ENCODE data around the gene CCDC102A. TPM values are rescaled to one million over a fixed set of nuclear protein-coding genes. Genes with fewer than 3 reads are reported as not detected.
"Not testable (repeated sequence)": the region's sequence is repeated elsewhere in the genome, so short reads cannot be mapped to it uniquely, and the experiment has no call there.

The CCDC102A gene
- total and polyA plus RNA-seq, 4 donors: 12.9 to 21.9 (median 14.7) TPM

- ATAC-seq (ENCODE audit: low FRiP score) (no peak), DNase-seq (no peak)
Observed at GRCh38 chr16:57505169-57505568, 31.2 kb downstream of the CCDC102A start.

GRCh38 chr16:57504491-57504890, 31.9 kb downstream of the CCDC102A start:
- Histone ChIP-seq H3K27ac (ENCODE audit: low read depth in 1 of 2, low read length in 2 of 2) (no peak overlapping the region), H3K4me1 (ENCODE audit: control insufficient read depth in 1 of 2, insufficient read depth in 2 of 2, low read length in 2 of 2) (no peaks in the 10 kb centered on the region), H3K4me3 (ENCODE audit: low read length in 2 of 2) (no peak overlapping the region), H3K36me3 (ENCODE audit: control insufficient read depth in 1 of 2, insufficient read depth in 2 of 2, low read length in 1 of 2) (no peaks in the 10 kb centered on the region), H3K9me3 (ENCODE audit: control insufficient read depth, low read length) (no peaks in the 10 kb centered on the region), H3K27me3 (ENCODE audit: control insufficient read depth in 1 of 2, insufficient read depth in 2 of 2, low read length in 1 of 2) (no peaks in the 10 kb centered on the region)
- ATAC-seq (ENCODE audit: low FRiP score): no peak
- no peak for DNase-seq
- WGBS, 2 donors: 83 to 85% methylated on average over 5 of the region's 5 CpGs
- intact Hi-C loops (cut with DNase I): no loop called here

More at GRCh38 chr16:57505169-57505568, 31.2 kb downstream of the CCDC102A start:
- H3K27ac ChIP-seq (ENCODE audit: low read depth in 1 of 2, low read length in 2 of 2): no peak overlapping the region
- WGBS, 2 donors: 81 to 84% methylated on average over 6 of the region's 6 CpGs
- no peaks in the 10 kb centered on the region for H3K27me3 ChIP-seq (ENCODE audit: control insufficient read depth in 1 of 2, insufficient read depth in 2 of 2, low read length in 1 of 2)
- no peaks in the 10 kb centered on the region for H3K4me1 ChIP-seq (ENCODE audit: control insufficient read depth in 1 of 2, insufficient read depth in 2 of 2, low read length in 2 of 2)
- H3K36me3 ChIP-seq (ENCODE audit: control insufficient read depth in 1 of 2, insufficient read depth in 2 of 2, low read length in 1 of 2): no peaks in the 10 kb centered on the region
- intact Hi-C loops (cut with DNase I): no loop called here
- H3K9me3 ChIP-seq (ENCODE audit: control insufficient read depth, low read length): no peaks in the 10 kb centered on the region
- no peak overlapping the region for H3K4me3 ChIP-seq (ENCODE audit: low read length in 2 of 2)

DNA sequence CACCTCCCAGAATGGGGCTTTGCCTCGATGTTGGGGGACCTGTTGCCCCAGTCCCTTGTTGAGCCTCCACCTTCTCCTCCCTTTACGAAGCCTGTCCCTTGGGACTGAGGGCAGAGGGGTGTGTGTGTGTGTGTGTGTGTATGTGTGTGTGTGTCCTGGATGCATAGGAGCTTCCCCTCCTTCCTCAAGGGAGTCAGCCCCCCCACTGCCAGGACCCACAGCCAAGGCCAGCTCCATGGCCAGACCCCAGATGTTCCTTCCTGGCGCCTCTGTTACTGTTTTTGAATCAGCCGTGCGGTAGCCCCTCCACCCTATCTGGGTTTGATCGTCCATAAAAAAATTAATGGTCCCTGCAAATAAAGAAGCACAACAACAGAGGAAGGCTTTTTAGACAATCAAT, 32.4 kb downstream of the CCDC102A start:
- intact Hi-C loops (cut with DNase I): no loop called here
- Histone ChIP-seq H3K27ac (ENCODE audit: low read depth in 1 of 2, low read length in 2 of 2) (no peak overlapping the region), H3K4me3 (ENCODE audit: low read length in 2 of 2) (no peak overlapping the region), H3K4me1 (ENCODE audit: control insufficient read depth in 1 of 2, insufficient read depth in 2 of 2, low read length in 2 of 2) (no peaks in the 10 kb centered on the region), H3K36me3 (ENCODE audit: control insufficient read depth in 1 of 2, insufficient read depth in 2 of 2, low read length in 1 of 2) (no peaks in the 10 kb centered on the region), H3K9me3 (ENCODE audit: control insufficient read depth, low read length) (no peaks in the 10 kb centered on the region), H3K27me3 (ENCODE audit: control insufficient read depth in 1 of 2, insufficient read depth in 2 of 2, low read length in 1 of 2) (no peaks in the 10 kb centered on the region)
- 71 to 75% methylated on average over 6 of the region's 6 CpGs for WGBS, 2 donors
- DNase-seq (no peak), ATAC-seq (ENCODE audit: low FRiP score) (no peak)

DNA sequence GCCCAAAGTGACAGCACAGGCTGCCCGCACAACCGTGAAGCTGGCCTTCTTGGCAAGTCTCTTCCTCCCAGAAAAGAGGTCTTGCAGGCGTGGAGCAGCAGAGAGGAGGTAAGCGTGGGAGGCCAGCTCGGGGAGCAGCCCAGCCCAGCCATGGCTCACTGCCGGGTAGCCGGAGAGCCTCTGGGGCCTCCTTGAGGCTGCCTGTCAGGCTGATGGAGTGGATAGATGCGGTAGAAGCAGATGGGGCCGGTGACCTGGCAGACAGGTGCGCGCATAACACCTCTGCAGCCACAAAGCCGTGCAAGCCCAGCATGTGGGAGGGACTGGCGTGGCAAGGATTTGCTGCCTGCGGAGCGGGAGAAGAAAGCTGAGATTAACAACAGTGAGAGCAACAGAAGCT, 33.0 kb downstream of the CCDC102A start:
- Histone ChIP-seq H3K9me3 (ENCODE audit: control insufficient read depth, low read length) (no peaks in the 10 kb centered on the region), H3K4me1 (ENCODE audit: control insufficient read depth in 1 of 2, insufficient read depth in 2 of 2, low read length in 2 of 2) (no peaks in the 10 kb centered on the region), H3K27me3 (ENCODE audit: control insufficient read depth in 1 of 2, insufficient read depth in 2 of 2, low read length in 1 of 2) (no peaks in the 10 kb centered on the region), H3K36me3 (ENCODE audit: control insufficient read depth in 1 of 2, insufficient read depth in 2 of 2, low read length in 1 of 2) (no peaks in the 10 kb centered on the region), H3K27ac (ENCODE audit: low read depth in 1 of 2, low read length in 2 of 2) (no peak overlapping the region), H3K4me3 (ENCODE audit: low read length in 2 of 2) (no peak overlapping the region)
- ATAC-seq (ENCODE audit: low FRiP score) (no peak), DNase-seq (no peak)
- intact Hi-C loops (cut with DNase I): no loop called here
- WGBS, 2 donors: 68 to 72% methylated on average over 15 of the region's 15 CpGs

DNA sequence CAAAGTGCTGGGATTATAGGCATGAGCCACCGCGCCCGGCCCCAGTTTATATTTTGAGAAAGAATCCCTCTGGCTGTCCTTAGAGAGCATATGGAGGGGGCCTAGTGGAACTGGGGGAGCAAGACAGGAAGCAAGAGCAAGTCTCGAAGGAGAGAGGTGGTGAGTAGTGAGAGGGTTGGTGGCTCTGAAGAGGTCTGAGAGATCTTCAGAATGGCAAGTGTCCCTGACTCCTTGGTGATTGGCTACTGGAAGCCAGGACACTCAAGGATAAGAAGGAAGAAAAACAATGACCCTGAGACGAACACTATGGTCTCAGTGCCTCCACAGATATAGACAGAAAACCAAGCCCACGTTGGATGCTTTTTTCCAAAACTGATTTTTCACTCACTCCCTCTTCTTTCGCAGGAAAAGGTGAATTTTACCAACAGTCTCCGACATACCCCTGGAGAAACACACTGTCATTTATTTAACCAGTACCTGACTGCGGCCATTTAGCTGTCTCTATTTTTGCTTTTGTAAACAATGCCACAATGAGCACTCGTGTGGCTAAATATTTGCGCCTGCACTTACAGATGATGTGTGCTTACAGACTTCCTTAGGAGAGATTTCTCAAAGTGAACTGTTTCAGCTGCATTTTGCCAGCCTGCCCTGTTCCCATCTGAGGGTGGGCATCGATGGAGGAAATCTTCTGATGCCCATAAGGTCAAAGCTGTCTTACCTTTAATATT, 34.2 kb downstream of the CCDC102A start:
- Histone ChIP-seq H3K27me3 (ENCODE audit: control insufficient read depth in 1 of 2, insufficient read depth in 2 of 2, low read length in 1 of 2) (no peaks in the 10 kb centered on the region), H3K36me3 (ENCODE audit: control insufficient read depth in 1 of 2, insufficient read depth in 2 of 2, low read length in 1 of 2) (no peaks in the 10 kb centered on the region), H3K4me1 (ENCODE audit: control insufficient read depth in 1 of 2, insufficient read depth in 2 of 2, low read length in 2 of 2) (no peaks in the 10 kb centered on the region), H3K4me3 (ENCODE audit: low read length in 2 of 2) (no peak overlapping the region), H3K27ac (ENCODE audit: low read depth in 1 of 2, low read length in 2 of 2) (no peak overlapping the region), H3K9me3 (ENCODE audit: control insufficient read depth, low read length) (no peaks in the 10 kb centered on the region)
- 76 to 77% methylated on average over 12 of the region's 12 CpGs for WGBS, 2 donors
- no peak for ATAC-seq (ENCODE audit: low FRiP score)
- DNase-seq: no peak
- intact Hi-C loops (cut with DNase I): no loop called here

DNA sequence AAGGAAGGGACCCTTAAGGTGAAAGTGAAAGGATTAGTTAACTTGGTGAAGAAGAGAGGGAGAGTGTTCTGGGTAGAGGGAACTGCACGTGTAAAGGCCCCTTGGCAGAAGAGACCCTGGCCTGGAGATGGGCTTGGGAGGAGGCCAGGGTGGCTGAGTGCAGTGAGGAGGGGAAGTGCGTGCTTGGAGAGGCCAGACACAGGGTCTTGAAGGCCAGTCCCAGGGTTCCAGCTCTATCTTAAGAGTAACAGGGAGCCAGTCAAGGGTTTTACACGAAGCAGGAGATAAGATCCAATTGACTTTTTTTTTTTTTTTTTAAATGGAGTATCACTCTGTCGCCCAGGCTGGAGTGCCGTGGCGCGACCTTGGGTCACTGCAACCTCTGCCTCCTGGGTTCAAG, 34.9 kb downstream of the CCDC102A start:
- WGBS, 2 donors: 81 to 83% methylated on average over 7 of the region's 7 CpGs
- no peaks in the 10 kb centered on the region for H3K4me1 ChIP-seq (ENCODE audit: control insufficient read depth in 1 of 2, insufficient read depth in 2 of 2, low read length in 2 of 2)
- no peak overlapping the region for H3K4me3 ChIP-seq (ENCODE audit: low read length in 2 of 2)
- intact Hi-C loops (cut with DNase I): no loop called here
- DNase-seq: no peak
- no peaks in the 10 kb centered on the region for H3K9me3 ChIP-seq (ENCODE audit: control insufficient read depth, low read length)
- H3K36me3 ChIP-seq (ENCODE audit: control insufficient read depth in 1 of 2, insufficient read depth in 2 of 2, low read length in 1 of 2): no peaks in the 10 kb centered on the region
- no peaks in the 10 kb centered on the region for H3K27me3 ChIP-seq (ENCODE audit: control insufficient read depth in 1 of 2, insufficient read depth in 2 of 2, low read length in 1 of 2)
- no peak for ATAC-seq (ENCODE audit: low FRiP score)
- H3K27ac ChIP-seq (ENCODE audit: low read depth in 1 of 2, low read length in 2 of 2): no peak overlapping the region

DNA sequence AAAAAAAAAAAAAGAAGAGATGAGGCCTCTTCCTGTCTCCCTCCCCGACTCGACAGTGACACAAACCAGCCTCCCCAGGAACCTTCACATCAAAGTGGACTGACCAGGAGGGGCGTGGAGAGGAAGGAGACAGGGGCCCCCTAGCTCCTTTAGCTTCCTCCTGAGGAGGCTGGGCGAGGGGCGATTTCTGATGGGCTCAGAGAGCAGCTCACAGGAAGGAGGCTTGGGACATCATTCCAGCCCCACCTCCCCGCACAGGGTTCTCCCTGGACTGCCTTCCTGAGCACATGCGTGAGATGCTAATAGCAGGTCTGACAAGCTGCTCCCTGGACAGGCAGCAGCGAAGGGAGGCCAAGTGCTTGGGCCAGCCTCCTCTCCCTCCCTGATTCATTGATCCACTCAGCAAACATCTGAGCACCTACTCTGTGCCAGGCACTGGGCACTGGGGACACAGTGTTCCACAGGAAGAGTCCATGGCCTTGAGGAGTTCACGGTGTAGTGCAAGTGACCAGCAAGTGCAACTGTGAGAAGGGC, 35.7 kb downstream of the CCDC102A start:
- Histone ChIP-seq H3K4me1 (ENCODE audit: control insufficient read depth in 1 of 2, insufficient read depth in 2 of 2, low read length in 2 of 2) (no peaks in the 10 kb centered on the region), H3K27ac (ENCODE audit: low read depth in 1 of 2, low read length in 2 of 2) (no peak overlapping the region), H3K36me3 (ENCODE audit: control insufficient read depth in 1 of 2, insufficient read depth in 2 of 2, low read length in 1 of 2) (no peaks in the 10 kb centered on the region), H3K27me3 (ENCODE audit: control insufficient read depth in 1 of 2, insufficient read depth in 2 of 2, low read length in 1 of 2) (no peaks in the 10 kb centered on the region), H3K4me3 (ENCODE audit: low read length in 2 of 2) (no peak overlapping the region), H3K9me3 (ENCODE audit: control insufficient read depth, low read length) (no peaks in the 10 kb centered on the region)
- intact Hi-C loops (cut with DNase I): no loop called here
- 78 to 80% methylated on average over 9 of the region's 9 CpGs for WGBS, 2 donors
- DNase-seq (no peak), ATAC-seq (ENCODE audit: low FRiP score) (no peak)

DNA sequence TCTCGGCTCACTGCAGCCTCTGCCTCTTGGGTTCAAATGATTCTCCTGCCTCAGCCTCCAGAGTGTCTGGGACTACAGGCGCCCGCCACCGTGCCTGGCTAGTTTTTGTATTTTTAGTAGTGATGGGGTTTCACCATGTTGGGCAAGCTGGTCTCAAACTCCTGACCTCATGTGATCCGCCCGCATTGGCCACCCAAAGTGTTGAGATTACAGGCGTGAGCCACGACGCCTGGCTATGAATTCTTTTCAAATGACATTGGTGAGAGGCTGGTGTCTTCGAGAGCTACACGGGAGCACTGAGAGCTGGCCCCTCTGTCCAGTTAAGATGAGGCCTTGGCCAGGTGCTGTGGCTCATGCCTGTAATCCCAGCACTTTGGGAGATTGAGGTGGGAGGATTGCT, 36.4 kb downstream of the CCDC102A start:
- 91 to 92% methylated on average over 11 of the region's 11 CpGs for WGBS, 2 donors
- H3K36me3 ChIP-seq (ENCODE audit: control insufficient read depth in 1 of 2, insufficient read depth in 2 of 2, low read length in 1 of 2); H3K4me3 ChIP-seq (ENCODE audit: low read length in 2 of 2); DNase-seq; H3K27ac ChIP-seq (ENCODE audit: low read depth in 1 of 2, low read length in 2 of 2); ATAC-seq (ENCODE audit: low FRiP score); H3K27me3 ChIP-seq (ENCODE audit: control insufficient read depth in 1 of 2, insufficient read depth in 2 of 2, low read length in 1 of 2); H3K9me3 ChIP-seq (ENCODE audit: control insufficient read depth, low read length); H3K4me1 ChIP-seq (ENCODE audit: control insufficient read depth in 1 of 2, insufficient read depth in 2 of 2, low read length in 2 of 2); intact Hi-C loops (cut with DNase I): not testable (repeated sequence)

DNA sequence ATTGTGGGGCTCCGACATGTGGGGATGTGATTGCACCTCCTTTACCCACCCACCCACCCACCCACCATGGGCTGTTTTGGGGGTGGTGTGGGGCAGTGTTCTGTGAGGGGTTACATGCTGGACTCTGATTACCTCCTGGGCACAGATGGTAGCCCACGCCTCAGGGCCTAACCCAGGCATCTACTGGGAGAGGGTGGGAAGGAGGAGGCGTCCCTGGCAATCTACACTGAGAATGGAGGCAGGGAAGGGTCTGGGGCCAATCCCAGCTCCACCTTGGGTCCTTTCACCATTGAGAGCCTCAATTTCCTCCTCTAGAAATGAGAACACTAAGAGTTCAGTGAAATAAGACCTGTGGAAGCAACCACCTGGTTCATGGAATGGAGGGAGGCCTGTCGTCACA, 38.3 kb downstream of the CCDC102A start:
- no peak for ATAC-seq (ENCODE audit: low FRiP score)
- H3K27ac ChIP-seq (ENCODE audit: low read depth in 1 of 2, low read length in 2 of 2): no peak overlapping the region
- no peak overlapping the region for H3K4me3 ChIP-seq (ENCODE audit: low read length in 2 of 2)
- no peaks in the 10 kb centered on the region for H3K4me1 ChIP-seq (ENCODE audit: control insufficient read depth in 1 of 2, insufficient read depth in 2 of 2, low read length in 2 of 2)
- H3K27me3 ChIP-seq (ENCODE audit: control insufficient read depth in 1 of 2, insufficient read depth in 2 of 2, low read length in 1 of 2): no peaks in the 10 kb centered on the region
- no peaks in the 10 kb centered on the region for H3K9me3 ChIP-seq (ENCODE audit: control insufficient read depth, low read length)
- intact Hi-C loops (cut with DNase I): no loop called here
- DNase-seq: no peak
- H3K36me3 ChIP-seq (ENCODE audit: control insufficient read depth in 1 of 2, insufficient read depth in 2 of 2, low read length in 1 of 2): no peaks in the 10 kb centered on the region
- WGBS, 2 donors: 95 to 96% methylated on average over 4 of the region's 4 CpGs
